CD14-positive monocyte (primary cell): ENCODE measurements around the gene RNASE12. TPM values are rescaled to one million over a fixed set of nuclear protein-coding genes. Genes with fewer than 3 reads are reported as not detected.

Source experiments
- DNase-seq, 3 donors: peaks; one replicate each; pipeline ENCODE4 v3.0.0-alpha.2; 2011 to 2022
- H2AFZ ChIP-seq: 2 replicates; pipeline ENCODE4 v1.6.0; 2012; ENCODE audit warnings: mild to moderate bottlenecking, low read depth, low read length, inconsistent platforms; ENCODE audit not compliant: insufficient read depth, poor library complexity, severe bottlenecking
- H3K27ac ChIP-seq, 2 donors: 1 replicate in 1 of 2; 2 replicates in 1 of 2; pipeline ENCODE4 v1.5.1; 2012 to 2013; ENCODE audit warnings: low read length in 2 of 2, control low read depth in 1 of 2, inconsistent platforms in 1 of 2, low read depth in 1 of 2, mild to moderate bottlenecking in 1 of 2
- H3K27me3 ChIP-seq, 2 donors: one replicate each; pipeline versions ENCODE4 v1.6.0 to v1.6.1; 2011 to 2013; ENCODE audit warnings: low read length in 2 of 2; ENCODE audit not compliant: control insufficient read depth in 2 of 2, insufficient read depth in 2 of 2
- H3K36me3 ChIP-seq, 2 donors: replicated peaks in 1 of 2; 1 replicate in 1 of 2; 2 replicates in 1 of 2; pipeline versions ENCODE4 v1.5.1 to v1.6.1; 2012 to 2013; ENCODE audit warnings: low read length in 2 of 2, control low read depth in 1 of 2, inconsistent platforms in 1 of 2, mild to moderate bottlenecking in 1 of 2; ENCODE audit not compliant: insufficient read depth in 2 of 2, control insufficient read depth in 1 of 2
- H3K4me1 ChIP-seq, 2 donors: 1 replicate in 1 of 2; 2 replicates in 1 of 2; pipeline versions ENCODE4 v1.5.1 to v1.6.1; 2012 to 2013; ENCODE audit warnings: low read length in 2 of 2, control low read depth in 1 of 2, inconsistent platforms in 1 of 2, mild to moderate bottlenecking in 1 of 2, moderate library complexity in 1 of 2; ENCODE audit not compliant: insufficient read depth in 2 of 2, control insufficient read depth in 1 of 2
- H3K4me2 ChIP-seq: replicated peaks from 2 replicates; pipeline ENCODE3; 2012; ENCODE audit warnings: low read length, moderate library complexity, mild to moderate bottlenecking; ENCODE audit not compliant: poor library complexity, severe bottlenecking; ENCODE audit errors: extremely low read depth
- H3K4me3 ChIP-seq, 3 experiments: fragments of 200-600 bp in 1 of 3; sonication (generic) in 1 of 3; replicated peaks in 1 of 3; 1 replicate in 2 of 3; 2 replicates in 1 of 3; pipeline ENCODE4 v1.5.1; 2011 to 2013; ENCODE audit warnings: low read length in 3 of 3, mild to moderate bottlenecking in 3 of 3, control low read depth in 2 of 3, low read depth in 2 of 3, inconsistent platforms in 1 of 3, moderate library complexity in 1 of 3
- H3K79me2 ChIP-seq: 2 replicates; pipeline ENCODE4 v1.6.0; 2012; ENCODE audit warnings: mild to moderate bottlenecking, control low read depth, inconsistent platforms, low read length, moderate library complexity; ENCODE audit not compliant: insufficient read depth
- H3K9ac ChIP-seq: 2 replicates; pipeline ENCODE4 v1.6.0; 2017; ENCODE audit warnings: low read length, mild to moderate bottlenecking; ENCODE audit not compliant: insufficient read depth, poor library complexity, severe bottlenecking
- H3K9me3 ChIP-seq, 2 donors: replicated peaks in 1 of 2; 1 replicate in 1 of 2; 2 replicates in 1 of 2; pipeline versions ENCODE4 v1.5.1 to v1.6.1; 2012 to 2013; ENCODE audit warnings: low read length in 2 of 2, control low read depth in 1 of 2; ENCODE audit not compliant: control insufficient read depth in 1 of 2, insufficient read depth in 1 of 2
- H4K20me1 ChIP-seq: 2 replicates; pipeline ENCODE4 v1.6.0; 2012; ENCODE audit warnings: mild to moderate bottlenecking, low read length, control low read depth, moderate library complexity; ENCODE audit not compliant: insufficient read depth
- H3K27ac Mint-ChIP-seq, 7 donors: one replicate each; pipeline ENCODE4 v1.8.0; 2020; ENCODE audit warnings: mild to moderate bottlenecking in 7 of 7, mixed read lengths in 7 of 7, moderate library complexity in 6 of 7, inconsistent platforms in 2 of 7
- H3K27me3 Mint-ChIP-seq, 3 donors: one replicate each; pipeline ENCODE4 v1.8.0; 2021 to 2022; ENCODE audit warnings: low read depth in 3 of 3, mild to moderate bottlenecking in 3 of 3, mixed read lengths in 3 of 3, moderate library complexity in 3 of 3, inconsistent platforms in 1 of 3
- H3K36me3 Mint-ChIP-seq, 2 donors: one replicate each; pipeline ENCODE4 v1.8.0; 2020; ENCODE audit warnings: mixed read lengths in 2 of 2, inconsistent platforms in 1 of 2, mild to moderate bottlenecking in 1 of 2
- H3K4me1 Mint-ChIP-seq: one replicate; pipeline ENCODE4 v1.8.0; 2020; ENCODE audit warnings: mild to moderate bottlenecking, mixed read lengths
- H3K4me3 Mint-ChIP-seq, 2 donors: one replicate each; pipeline ENCODE4 v1.8.0; 2020; ENCODE audit warnings: mild to moderate bottlenecking in 2 of 2, mixed read lengths in 2 of 2, moderate library complexity in 1 of 2
- H3K9me3 Mint-ChIP-seq, 7 donors: one replicate each; pipeline ENCODE4 v1.8.0; 2020 to 2022; ENCODE audit warnings: mixed read lengths in 7 of 7, mild to moderate bottlenecking in 6 of 7, moderate library complexity in 6 of 7, inconsistent platforms in 2 of 7
- WGBS: methylation state at CpG from one replicate; pipeline ENCODE4 v1.1.5; 2013; ENCODE audit warnings: missing lambda C conversion rate; ENCODE audit not compliant: insufficient coverage; 5-methylcytosine and 5-hydroxymethylcytosine counted together
- intact Hi-C, 2 donors: fragments of 100-400 bp; cut with micrococcal nuclease; formaldehyde crosslinking; loops; one replicate each; pipeline versions ENCODE4 v1.15.0 to v1.15.1; 2023
- polyA plus RNA-seq, 3 donors: library from polyadenylated mRNA; depleted of rRNA in 1 of 3; unstranded in 2 of 3; stranded (reverse) in 1 of 3; fragments of 300-500 nt in 2 of 3; fragments of >200 nt in 1 of 3; fragmentation: Illumina TruSeq in 2 of 3; gene quantifications; 1 replicate in 2 of 3; 2 replicates in 1 of 3; pipeline ENCODE4 v1.2.3, GENCODE V29; 2012 to 2021
- TF ChIP-seq, protein P1 (sequence below): fragments of 200-600 bp; IDR thresholded peaks from one replicate; pipeline ENCODE4 v1.8.0; 2022; ENCODE audit warnings: antibody characterized with exemption, mild to moderate bottlenecking

The RNASE12 gene
- polyA plus RNA-seq, 3 donors, result not detected

DNA sequence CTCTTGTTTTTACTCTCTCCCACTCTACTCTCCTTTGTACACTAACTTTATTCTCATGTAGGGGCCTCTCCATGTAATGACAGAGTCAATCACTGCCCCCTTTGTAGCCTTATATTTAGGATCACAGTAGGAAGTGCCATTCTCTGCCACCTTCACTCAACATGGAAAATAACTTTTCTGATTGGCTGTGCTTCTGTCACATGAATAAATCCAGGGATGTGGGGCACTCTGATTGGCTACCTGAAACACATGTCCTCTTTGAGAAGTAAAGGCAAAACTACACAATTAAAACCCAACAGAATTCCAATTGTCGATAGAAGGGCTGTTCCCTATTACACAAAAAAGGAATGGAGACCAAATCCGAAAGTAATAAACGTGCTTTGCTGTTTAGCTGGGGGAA is 30.2 kb downstream of the RNASE12 start, which contains the start of gene RNASE9:
RNASE9 (minus strand) TSS at position 87 of the 400 bp plus-strand sequence.
- Histone ChIP-seq H3K27ac (no peak within 1 kb of the TSS), H3K4me2 (no peak within 1 kb of the TSS), H3K4me1 (peaks cover 7 to 14% of the 10 kb centered on the region in 2 donors), H2AFZ (no peak within 1 kb of the TSS), H3K9ac (no peak within 1 kb of the TSS), H4K20me1 (no peaks in the 10 kb centered on the region), H3K36me3 (no peaks in the 10 kb centered on the region), H3K4me3 (no peak within 1 kb of the TSS), H3K79me2 (no peaks in the 10 kb centered on the region), H3K9me3 (no peaks in the 10 kb centered on the region), H3K27me3 (no peaks in the 10 kb centered on the region)
- Mint-ChIP-seq H3K27me3 (peaks cover 0 to 2% (median 0%) of the 10 kb centered on the region in 3 donors), H3K27ac (no peak within 1 kb of the TSS), H3K4me1 (peaks cover 11% of the 10 kb centered on the region), H3K4me3 (no peak within 1 kb of the TSS), H3K36me3 (no peaks in the 10 kb centered on the region), H3K9me3 (no peaks in the 10 kb centered on the region)
- no CpG with 5 or more reads among the region's 3 CpGs for WGBS
- intact Hi-C loops, result no loop called here
- DNase-seq, result no peak
- TF ChIP-seq, protein P1, sequence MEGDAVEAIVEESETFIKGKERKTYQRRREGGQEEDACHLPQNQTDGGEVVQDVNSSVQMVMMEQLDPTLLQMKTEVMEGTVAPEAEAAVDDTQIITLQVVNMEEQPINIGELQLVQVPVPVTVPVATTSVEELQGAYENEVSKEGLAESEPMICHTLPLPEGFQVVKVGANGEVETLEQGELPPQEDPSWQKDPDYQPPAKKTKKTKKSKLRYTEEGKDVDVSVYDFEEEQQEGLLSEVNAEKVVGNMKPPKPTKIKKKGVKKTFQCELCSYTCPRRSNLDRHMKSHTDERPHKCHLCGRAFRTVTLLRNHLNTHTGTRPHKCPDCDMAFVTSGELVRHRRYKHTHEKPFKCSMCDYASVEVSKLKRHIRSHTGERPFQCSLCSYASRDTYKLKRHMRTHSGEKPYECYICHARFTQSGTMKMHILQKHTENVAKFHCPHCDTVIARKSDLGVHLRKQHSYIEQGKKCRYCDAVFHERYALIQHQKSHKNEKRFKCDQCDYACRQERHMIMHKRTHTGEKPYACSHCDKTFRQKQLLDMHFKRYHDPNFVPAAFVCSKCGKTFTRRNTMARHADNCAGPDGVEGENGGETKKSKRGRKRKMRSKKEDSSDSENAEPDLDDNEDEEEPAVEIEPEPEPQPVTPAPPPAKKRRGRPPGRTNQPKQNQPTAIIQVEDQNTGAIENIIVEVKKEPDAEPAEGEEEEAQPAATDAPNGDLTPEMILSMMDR, result no peak

DNA sequence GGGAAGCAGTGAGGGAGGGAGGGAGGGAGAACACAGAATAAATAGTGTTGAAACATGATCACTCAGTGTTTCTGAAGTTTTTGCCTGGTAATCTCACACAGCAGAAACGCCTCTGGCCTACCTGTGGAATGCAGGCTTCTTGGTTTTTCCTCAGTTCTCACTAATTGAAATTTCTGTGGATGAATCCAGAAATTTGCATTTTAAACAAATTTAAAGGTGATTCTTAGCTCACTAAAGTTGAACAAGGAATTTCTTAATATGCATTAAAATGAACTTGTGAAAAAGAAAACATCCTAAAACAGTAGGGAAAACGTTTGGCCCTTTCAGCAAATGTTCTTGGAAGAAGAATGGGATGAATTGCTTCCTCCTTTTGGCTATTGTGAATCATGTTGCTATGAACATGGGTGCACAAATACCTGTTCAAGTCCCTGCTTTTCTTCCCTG is 31.7 kb downstream of the RNASE12 start:
- H3K9ac ChIP-seq, result no peak overlapping the region
- H3K9me3 ChIP-seq, result no peaks in the 10 kb centered on the region
- no peaks in the 10 kb centered on the region for H3K36me3 Mint-ChIP-seq
- no peak overlapping the region for H2AFZ ChIP-seq
- no peaks in the 10 kb centered on the region for H4K20me1 ChIP-seq
- TF ChIP-seq, protein P1, result no peak
- no peak overlapping the region for H3K4me3 Mint-ChIP-seq
- WGBS, result no CpG with 5 or more reads among the region's 2 CpGs
- H3K4me1 ChIP-seq, result peaks cover 9 to 16% of the 10 kb centered on the region in 2 donors
- intact Hi-C loops, result no loop called here
- H3K36me3 ChIP-seq, result no peaks in the 10 kb centered on the region
- no peak overlapping the region for H3K27ac ChIP-seq
- peaks cover 18% of the 10 kb centered on the region for H3K4me1 Mint-ChIP-seq
- DNase-seq, result no peak
- H3K9me3 Mint-ChIP-seq, result no peaks in the 10 kb centered on the region
- H3K27me3 ChIP-seq, result no peaks in the 10 kb centered on the region
- no peak overlapping the region for H3K4me2 ChIP-seq
- H3K27me3 Mint-ChIP-seq, result peaks cover 0 to 2% (median 0%) of the 10 kb centered on the region in 3 donors
- H3K27ac Mint-ChIP-seq, result no peak overlapping the region
- H3K79me2 ChIP-seq, result no peaks in the 10 kb centered on the region
- no peak overlapping the region for H3K4me3 ChIP-seq
